GM12874 (cell line): ENCODE data around the gene DBNL.

ENCODE experiments used
- TF ChIP-seq, protein P1 (sequence below): IDR thresholded peaks from 2 replicates; pipeline ENCODE4 v1.5.1; 2011; ENCODE audit warnings: low read depth, mild to moderate bottlenecking, control low read depth, low read length, moderate library complexity; ENCODE audit not compliant: insufficient read depth

DBNL gene

DNA sequence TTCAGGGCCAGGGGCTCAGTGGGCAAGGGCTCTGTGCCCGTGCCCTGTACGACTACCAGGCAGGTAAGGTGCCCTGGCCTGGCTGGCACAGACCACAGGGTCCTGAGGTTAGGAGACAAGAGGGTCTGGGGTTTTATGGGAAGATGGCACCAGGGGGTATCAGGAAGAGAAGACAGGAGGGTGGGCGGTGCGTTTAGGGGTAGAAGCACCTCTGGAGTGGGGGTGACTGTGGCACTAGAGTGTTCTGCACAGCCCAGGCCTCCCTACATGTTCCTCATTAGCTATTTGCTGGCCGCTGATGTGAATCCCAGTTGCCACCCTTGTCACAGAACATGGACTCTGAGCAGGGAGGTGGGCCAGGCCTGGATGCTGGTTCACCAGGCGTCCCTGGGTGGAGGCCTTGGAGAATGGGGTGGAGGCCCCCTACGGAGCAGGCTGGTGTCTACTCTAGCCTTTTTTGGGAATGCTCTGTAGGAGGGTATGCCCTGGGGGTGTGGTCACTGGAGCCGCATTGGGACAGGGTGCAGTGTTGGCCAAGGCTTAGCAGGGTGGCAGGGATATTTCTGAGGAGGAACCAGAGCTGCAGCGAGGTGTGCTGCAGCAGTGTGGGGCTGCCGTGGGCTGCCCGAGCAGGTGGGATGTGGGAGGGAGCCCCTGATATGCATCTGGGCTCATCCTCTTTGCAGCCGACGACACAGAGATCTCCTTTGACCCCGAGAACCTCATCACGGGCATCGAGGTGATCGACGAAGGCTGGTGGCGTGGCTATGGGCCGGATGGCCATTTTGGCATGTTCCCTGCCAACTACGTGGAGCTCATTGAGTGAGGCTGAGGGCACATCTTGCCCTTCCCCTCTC is 15.8 kb downstream of the DBNL start:
- TF ChIP-seq, protein P1, sequence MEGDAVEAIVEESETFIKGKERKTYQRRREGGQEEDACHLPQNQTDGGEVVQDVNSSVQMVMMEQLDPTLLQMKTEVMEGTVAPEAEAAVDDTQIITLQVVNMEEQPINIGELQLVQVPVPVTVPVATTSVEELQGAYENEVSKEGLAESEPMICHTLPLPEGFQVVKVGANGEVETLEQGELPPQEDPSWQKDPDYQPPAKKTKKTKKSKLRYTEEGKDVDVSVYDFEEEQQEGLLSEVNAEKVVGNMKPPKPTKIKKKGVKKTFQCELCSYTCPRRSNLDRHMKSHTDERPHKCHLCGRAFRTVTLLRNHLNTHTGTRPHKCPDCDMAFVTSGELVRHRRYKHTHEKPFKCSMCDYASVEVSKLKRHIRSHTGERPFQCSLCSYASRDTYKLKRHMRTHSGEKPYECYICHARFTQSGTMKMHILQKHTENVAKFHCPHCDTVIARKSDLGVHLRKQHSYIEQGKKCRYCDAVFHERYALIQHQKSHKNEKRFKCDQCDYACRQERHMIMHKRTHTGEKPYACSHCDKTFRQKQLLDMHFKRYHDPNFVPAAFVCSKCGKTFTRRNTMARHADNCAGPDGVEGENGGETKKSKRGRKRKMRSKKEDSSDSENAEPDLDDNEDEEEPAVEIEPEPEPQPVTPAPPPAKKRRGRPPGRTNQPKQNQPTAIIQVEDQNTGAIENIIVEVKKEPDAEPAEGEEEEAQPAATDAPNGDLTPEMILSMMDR, result no peak

DNA sequence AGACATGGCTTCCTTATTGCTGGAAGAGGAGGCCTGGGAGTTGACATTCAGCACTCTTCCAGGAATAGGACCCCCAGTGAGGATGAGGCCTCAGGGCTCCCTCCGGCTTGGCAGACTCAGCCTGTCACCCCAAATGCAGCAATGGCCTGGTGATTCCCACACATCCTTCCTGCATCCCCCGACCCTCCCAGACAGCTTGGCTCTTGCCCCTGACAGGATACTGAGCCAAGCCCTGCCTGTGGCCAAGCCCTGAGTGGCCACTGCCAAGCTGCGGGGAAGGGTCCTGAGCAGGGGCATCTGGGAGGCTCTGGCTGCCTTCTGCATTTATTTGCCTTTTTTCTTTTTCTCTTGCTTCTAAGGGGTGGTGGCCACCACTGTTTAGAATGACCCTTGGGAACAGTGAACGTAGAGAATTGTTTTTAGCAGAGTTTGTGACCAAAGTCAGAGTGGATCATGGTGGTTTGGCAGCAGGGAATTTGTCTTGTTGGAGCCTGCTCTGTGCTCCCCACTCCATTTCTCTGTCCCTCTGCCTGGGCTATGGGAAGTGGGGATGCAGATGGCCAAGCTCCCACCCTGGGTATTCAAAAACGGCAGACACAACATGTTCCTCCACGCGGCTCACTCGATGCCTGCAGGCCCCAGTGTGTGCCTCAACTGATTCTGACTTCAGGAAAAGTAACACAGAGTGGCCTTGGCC is 16.6 kb downstream of the DBNL start:
- TF ChIP-seq, protein P1, result no peak

DNA sequence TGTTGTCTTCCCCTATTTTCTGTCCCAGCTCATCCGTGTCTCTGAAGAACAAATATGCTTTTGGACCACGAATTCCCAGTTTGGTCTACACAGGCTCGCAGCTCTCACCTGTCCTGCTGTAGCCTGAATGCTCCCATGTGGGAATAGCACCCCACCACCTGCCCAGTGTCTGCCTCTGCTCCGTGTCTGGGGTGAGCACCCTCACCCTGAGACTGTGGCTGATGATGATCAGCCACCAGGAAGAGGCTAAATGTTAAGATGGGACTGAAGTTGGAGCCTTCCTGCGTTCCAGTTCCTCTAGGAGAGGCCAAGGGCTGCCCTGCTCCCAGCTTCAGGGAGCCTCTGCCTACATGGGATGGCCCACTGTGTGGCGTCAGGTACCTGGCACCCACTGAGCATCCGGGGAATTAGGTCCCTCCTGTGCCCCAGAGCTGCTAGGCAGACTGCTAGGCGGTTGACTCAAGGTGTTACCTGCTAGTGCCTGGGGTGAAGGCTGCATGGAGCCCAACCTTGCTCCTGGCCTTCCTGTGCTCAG is 17.2 kb downstream of the DBNL start:
- TF ChIP-seq, protein P1, result no peak

DNA sequence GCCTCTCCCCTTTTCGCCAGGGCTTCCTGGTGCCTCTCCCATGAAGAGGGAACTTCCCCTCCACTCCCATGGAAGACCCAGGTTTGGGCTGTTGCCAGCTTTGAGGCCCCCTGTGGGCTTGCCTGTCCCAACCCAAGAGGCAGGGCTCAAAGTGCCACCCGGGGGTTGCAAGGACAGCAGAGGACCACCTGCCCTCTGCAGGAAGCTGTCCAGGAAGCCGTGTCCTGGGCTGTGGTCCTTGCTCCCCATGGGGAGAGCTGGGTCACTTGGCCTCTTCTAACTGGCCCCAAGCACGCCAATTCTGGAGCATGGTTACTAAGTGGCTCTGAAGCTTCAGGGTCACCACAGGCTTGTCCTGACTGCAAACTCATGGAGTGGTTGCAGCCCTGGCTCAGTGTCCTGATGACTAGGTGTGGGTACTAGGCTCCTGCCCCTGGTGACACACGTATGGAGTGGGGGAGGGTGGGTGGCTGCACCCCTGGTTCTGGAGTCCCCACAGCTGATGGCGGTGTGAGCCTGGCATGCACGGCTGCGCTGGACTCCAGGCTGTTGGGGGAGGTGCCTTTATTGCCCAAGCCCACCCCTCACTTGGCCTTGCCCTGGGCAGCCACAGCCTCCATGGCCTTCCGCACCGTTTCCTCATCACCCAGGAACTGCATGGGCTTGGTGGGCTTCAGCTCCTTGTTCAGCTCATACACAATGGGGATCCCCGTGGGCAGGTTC is 17.8 kb downstream of the DBNL start:
- TF ChIP-seq, protein P1, result no peak

DNA sequence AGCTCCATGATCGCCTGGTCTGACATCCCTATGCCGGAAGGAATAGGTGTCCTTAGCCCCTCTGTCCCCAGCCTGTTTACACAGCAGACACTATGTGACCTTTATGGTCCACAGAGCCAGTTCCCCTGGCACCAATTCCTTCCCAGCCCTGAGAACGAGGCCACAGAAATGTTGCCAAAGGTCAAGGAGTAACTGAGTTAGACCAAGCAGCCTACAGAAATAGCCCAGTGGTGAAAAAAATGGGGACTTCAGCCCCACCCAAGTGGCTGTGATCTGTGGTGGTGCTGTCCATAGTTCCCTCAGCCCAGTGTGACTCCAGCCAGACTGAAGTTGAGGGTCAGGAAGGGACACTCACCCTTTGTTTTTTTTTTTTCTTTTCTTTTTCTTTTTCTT is 18.4 kb downstream of the DBNL start:
- TF ChIP-seq, protein P1, result no peak

DNA sequence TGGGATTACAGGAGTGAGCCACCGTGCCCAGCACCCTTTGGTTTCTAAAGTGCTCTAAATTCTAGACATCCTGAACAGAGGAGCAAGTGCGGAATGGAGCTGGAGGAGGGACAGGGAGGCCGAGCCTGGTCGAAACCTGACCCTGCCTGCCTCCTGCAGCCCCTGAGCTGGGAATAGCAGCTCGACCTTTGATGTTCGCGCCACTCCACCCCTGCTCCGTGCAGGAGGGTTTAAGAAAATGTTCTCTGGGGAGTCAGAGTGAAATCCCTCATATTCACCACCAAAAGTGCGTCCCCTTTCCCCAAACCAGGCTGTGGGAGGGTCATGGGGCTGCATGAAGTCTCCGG is 19.0 kb downstream of the DBNL start:
- TF ChIP-seq, protein P1, result no peak
